ENCODE measurements around the gene FJX1. TPM values are rescaled to one million over a fixed set of nuclear protein-coding genes. Genes with fewer than 3 reads are reported as not detected.

The FJX1 gene
- total RNA-seq, 1 experiment from 2014 or later, result 13.7 TPM

- RAD21 ChIA-PET (ENCODE audit: low non-redundant PET in 1 of 2, low total read pairs in 2 of 2, uncharacterized antibody in 2 of 2, unreplicated experiment in 2 of 2), result no interaction called here
- Histone ChIP-seq H3K9me3 (ENCODE audit: control insufficient read depth in 1 of 2, insufficient read depth in 1 of 2, low read depth in 1 of 2, low read length in 2 of 2) (no peaks in the 10 kb centered on the region), H3K27me3 (ENCODE audit: insufficient read depth, low read length) (no peaks in the 10 kb centered on the region; the same call in 1 of the 2 replicates), H3K9me2 (ENCODE audit: insufficient read depth) (no peaks in the 10 kb centered on the region), H3K27ac (ENCODE audit: low read depth, low read length) (no peak overlapping the region), H3K4me2 (ENCODE audit: low read length) (no peak overlapping the region), H3K9ac (ENCODE audit: low read length) (no peak overlapping the region), H3K79me2 (ENCODE audit: insufficient read depth, low read length) (no peaks in the 10 kb centered on the region), H4K20me1 (ENCODE audit: insufficient read depth) (no peaks in the 10 kb centered on the region), H3K4me3 (replicated peaks in 1 of 2; ENCODE audit: low read depth in 1 of 2, low read length in 2 of 2) (no peak overlapping the region), H3K36me3 (ENCODE audit: control insufficient read depth in 1 of 2, insufficient read depth in 2 of 2, low read length in 2 of 2) (no peaks in the 10 kb centered on the region), H2AFZ (ENCODE audit: low read depth, low read length, poor library complexity, severe bottlenecking) (no peak overlapping the region), H3K4me1 (ENCODE audit: control insufficient read depth in 1 of 2, insufficient read depth in 2 of 2, low read length in 2 of 2) (peaks cover 7 to 19% of the 10 kb centered on the region in 2 experiments)
- intact Hi-C loops (cut with micrococcal nuclease), result no loop called here
- TF ChIP-seq YY1 (IDR thresholded peaks at IDR 0.05; ENCODE audit: extremely low read depth, insufficient replicate concordance, low read depth, low read length), result no peak
- TF ChIP-seq EZH2phosphoT487 (IDR thresholded peaks at IDR 0.05; ENCODE audit: borderline replicate concordance), result no peak
- no peak for TF ChIP-seq SRF (IDR thresholded peaks at IDR 0.05; ENCODE audit: low read depth)
- TF ChIP-seq TCF7L2 (IDR thresholded peaks at IDR 0.05; ENCODE audit: borderline replicate concordance, extremely low read depth, insufficient read depth, insufficient read length), result no peak
- TF ChIP-seq POLR2AphosphoS5 (IDR thresholded peaks at IDR 0.05; ENCODE audit: low read depth, low read length), result no peak
- no peak for TF ChIP-seq CEBPB (IDR thresholded peaks at IDR 0.05; ENCODE audit: low read depth)
- TF ChIP-seq FOSL1 (IDR thresholded peaks at IDR 0.05; ENCODE audit: low read depth), result no peak
- no peak for TF ChIP-seq SP1 (IDR thresholded peaks at IDR 0.05; ENCODE audit: low read depth)
- TF ChIP-seq ZBTB33 (IDR thresholded peaks at IDR 0.05; ENCODE audit: extremely low read depth, insufficient replicate concordance, low read length), result no peak
- no peak for TF ChIP-seq CBX3 (IDR thresholded peaks at IDR 0.05; ENCODE audit: low read depth)
- no peak for TF ChIP-seq ZFX (IDR thresholded peaks at IDR 0.05)
- no peak for TF ChIP-seq ZNF274 (IDR thresholded peaks at IDR 0.05; ENCODE audit: low read depth, low read length)
- no peak for TF ChIP-seq ELF1 (IDR thresholded peaks at IDR 0.05; ENCODE audit: borderline replicate concordance, low read depth)
- TF ChIP-seq POLR2A (IDR thresholded peaks at IDR 0.05; ENCODE audit: borderline replicate concordance, extremely low read depth, insufficient read depth, insufficient read length), result no peak
- TF ChIP-seq EZH2 (IDR thresholded peaks at IDR 0.05), result no peak
- TF ChIP-seq SIN3A (IDR thresholded peaks at IDR 0.05; ENCODE audit: low read depth), result no peak
- DNase-seq (ENCODE audit: low read depth, low spot score) (no peak), ATAC-seq (no peak)
- POLR2A ChIA-PET, result interaction anchor here (0.5 kb wide), 1 partner anchor 1708 kb away, joined by 5 read pairs; no protein-coding TSS in a partner anchor
- no TSS peak for BruUV-seq (replicated peaks)
- CTCF ChIA-PET, result no interaction called here
These were observed 35.1 kb upstream of the FJX1 start for GRCh38 chr11:35583126-35583525.
